ENCODE results near the gene GRAMD2B.
"Not testable (repeated sequence)": the region's sequence is repeated elsewhere in the genome, so short reads cannot be mapped to it uniquely, and the experiment has no call there.

GRAMD2B gene

DNA sequence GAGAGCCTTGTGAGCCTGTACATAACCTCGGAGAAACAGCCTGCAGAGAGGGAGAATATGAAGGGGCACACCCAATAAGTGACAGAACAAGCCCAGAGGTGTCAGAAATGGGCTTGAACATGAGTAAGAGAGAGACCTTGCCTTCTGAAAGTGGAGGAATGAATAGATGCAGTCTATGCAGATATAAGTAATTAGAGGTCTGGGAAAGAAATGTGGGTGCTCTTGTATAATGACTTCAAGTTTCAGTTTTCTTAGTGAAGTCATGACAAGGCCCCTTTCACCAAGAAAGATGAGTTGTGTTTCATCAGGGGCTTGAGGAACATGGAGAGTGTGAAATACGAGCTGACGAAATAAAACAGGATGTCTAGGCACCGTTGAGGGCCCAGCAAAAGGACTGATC, 15.1 kb downstream of the GRAMD2B start:
- Histone ChIP-seq H3K27ac (no peak overlapping the region), H3K27me3 (no peaks in the 10 kb centered on the region), H3K4me1 (ENCODE audit: control insufficient read depth in 1 of 2, insufficient read depth in 1 of 2, low read depth in 1 of 2, low read length in 1 of 2) (no peaks in the 10 kb centered on the region), H3K36me3 (no peaks in the 10 kb centered on the region), H3K4me3 (ENCODE audit: low read depth in 1 of 2, low read length in 1 of 2) (no peak overlapping the region), H3K9me3 (no peaks in the 10 kb centered on the region)
- TF ChIP-seq, protein P1, sequence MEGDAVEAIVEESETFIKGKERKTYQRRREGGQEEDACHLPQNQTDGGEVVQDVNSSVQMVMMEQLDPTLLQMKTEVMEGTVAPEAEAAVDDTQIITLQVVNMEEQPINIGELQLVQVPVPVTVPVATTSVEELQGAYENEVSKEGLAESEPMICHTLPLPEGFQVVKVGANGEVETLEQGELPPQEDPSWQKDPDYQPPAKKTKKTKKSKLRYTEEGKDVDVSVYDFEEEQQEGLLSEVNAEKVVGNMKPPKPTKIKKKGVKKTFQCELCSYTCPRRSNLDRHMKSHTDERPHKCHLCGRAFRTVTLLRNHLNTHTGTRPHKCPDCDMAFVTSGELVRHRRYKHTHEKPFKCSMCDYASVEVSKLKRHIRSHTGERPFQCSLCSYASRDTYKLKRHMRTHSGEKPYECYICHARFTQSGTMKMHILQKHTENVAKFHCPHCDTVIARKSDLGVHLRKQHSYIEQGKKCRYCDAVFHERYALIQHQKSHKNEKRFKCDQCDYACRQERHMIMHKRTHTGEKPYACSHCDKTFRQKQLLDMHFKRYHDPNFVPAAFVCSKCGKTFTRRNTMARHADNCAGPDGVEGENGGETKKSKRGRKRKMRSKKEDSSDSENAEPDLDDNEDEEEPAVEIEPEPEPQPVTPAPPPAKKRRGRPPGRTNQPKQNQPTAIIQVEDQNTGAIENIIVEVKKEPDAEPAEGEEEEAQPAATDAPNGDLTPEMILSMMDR (IDR thresholded peaks at IDR 0.05) = no peak

DNA sequence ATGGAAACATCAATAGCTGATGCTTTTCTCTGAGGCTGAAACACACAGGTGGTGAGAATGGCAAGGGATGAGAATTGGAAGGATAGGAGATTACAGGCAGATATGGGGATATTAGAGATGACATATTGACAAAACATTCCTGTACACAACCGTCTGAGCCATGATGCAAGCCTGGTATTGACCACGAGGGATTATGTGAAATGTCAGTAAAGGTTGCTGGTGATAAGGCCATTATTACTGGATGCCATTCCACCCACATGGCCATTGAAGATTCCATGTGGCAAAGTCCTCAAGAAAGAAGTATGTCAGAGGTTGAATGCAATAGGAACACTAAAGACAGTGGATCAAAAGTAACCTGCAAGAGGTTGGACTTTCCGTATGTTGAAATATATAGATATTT, 15.7 kb downstream of the GRAMD2B start:
- Histone ChIP-seq H3K9me3 (no peaks in the 10 kb centered on the region), H3K36me3 (no peaks in the 10 kb centered on the region), H3K27ac (no peak overlapping the region), H3K4me1 (ENCODE audit: control insufficient read depth in 1 of 2, insufficient read depth in 1 of 2, low read depth in 1 of 2, low read length in 1 of 2) (no peaks in the 10 kb centered on the region), H3K27me3 (no peaks in the 10 kb centered on the region), H3K4me3 (ENCODE audit: low read depth in 1 of 2, low read length in 1 of 2) (no peak overlapping the region)
- TF ChIP-seq, protein P1 (IDR thresholded peaks at IDR 0.05) = no peak

DNA sequence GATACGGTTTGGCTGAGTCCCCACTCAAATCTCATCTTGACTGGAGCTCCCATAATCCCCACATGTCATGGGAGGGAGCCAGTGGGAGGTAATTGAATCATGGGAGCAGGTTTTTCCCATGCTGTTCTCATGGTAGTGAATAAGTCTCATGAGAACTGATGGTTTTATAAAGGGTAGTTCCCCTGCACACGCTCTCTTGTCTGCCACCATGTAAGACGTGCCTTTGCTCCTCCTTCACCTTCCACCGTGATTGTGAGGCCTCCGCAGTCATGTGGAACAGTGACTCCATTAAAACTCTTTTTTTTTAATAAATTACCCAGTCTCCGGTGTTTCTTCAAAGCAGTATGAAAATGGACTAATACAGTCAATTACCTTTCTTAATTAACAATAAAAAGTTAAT, 16.5 kb downstream of the GRAMD2B start:
- H3K9me3 ChIP-seq; H3K4me1 ChIP-seq (ENCODE audit: control insufficient read depth in 1 of 2, insufficient read depth in 1 of 2, low read depth in 1 of 2, low read length in 1 of 2); H3K36me3 ChIP-seq; H3K27ac ChIP-seq; H3K27me3 ChIP-seq; H3K4me3 ChIP-seq (ENCODE audit: low read depth in 1 of 2, low read length in 1 of 2): not testable (repeated sequence)

DNA sequence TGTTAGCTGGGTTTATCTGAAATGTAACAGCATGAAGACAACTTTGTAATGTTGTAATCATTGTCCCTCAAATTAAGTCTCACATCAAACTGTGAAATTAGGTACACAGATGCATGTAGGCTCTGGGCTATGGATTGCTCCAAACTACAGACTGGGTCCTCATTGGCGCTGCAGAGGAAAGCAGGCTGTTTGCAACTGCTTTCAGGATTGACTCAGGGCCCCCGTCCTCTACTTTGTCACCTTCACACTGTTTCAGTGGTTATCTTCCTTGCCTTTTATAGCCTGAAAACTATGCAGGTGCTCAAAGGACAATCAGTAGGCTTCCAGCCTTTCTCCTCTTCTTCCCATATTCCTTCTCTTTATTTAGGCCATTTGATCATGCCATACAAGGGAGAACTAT, 18.0 kb downstream of the GRAMD2B start:
- Histone ChIP-seq H3K4me3 (ENCODE audit: low read depth in 1 of 2, low read length in 1 of 2) (no peak overlapping the region), H3K4me1 (ENCODE audit: control insufficient read depth in 1 of 2, insufficient read depth in 1 of 2, low read depth in 1 of 2, low read length in 1 of 2) (no peaks in the 10 kb centered on the region), H3K27me3 (no peaks in the 10 kb centered on the region), H3K27ac (no peak overlapping the region), H3K36me3 (no peaks in the 10 kb centered on the region), H3K9me3 (no peaks in the 10 kb centered on the region)
- TF ChIP-seq, protein P1 (IDR thresholded peaks at IDR 0.05) = no peak

DNA sequence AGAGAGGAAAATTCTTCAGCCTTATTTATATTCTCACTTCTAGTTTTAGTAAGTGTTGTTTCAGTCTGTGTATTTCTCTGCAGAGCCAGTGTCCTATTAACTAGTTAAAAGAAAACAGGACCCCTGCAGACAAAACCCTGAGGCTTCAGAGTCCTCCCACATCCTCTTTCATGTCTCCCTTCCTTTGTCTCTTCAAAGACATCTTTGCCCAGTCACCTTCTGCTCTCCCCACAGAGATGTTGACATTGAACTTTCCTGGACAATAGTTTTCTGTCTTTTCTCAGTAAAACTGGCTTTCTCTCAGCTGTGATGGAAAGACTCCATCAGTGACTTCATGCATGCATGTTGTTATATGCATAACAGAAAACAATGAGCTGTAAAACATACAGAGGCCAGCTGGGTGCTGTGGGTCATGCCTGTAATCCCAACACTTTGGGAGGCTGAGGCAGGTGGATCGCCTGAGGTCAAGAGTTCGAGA, 20.2 kb downstream of the GRAMD2B start:
- Histone ChIP-seq H3K4me3 (ENCODE audit: low read depth in 1 of 2, low read length in 1 of 2) (no peak overlapping the region), H3K9me3 (no peaks in the 10 kb centered on the region), H3K36me3 (no peaks in the 10 kb centered on the region), H3K27ac (no peak overlapping the region), H3K27me3 (no peaks in the 10 kb centered on the region), H3K4me1 (ENCODE audit: control insufficient read depth in 1 of 2, insufficient read depth in 1 of 2, low read depth in 1 of 2, low read length in 1 of 2) (no peaks in the 10 kb centered on the region)
- TF ChIP-seq, protein P1 (IDR thresholded peaks at IDR 0.05) = no peak

DNA sequence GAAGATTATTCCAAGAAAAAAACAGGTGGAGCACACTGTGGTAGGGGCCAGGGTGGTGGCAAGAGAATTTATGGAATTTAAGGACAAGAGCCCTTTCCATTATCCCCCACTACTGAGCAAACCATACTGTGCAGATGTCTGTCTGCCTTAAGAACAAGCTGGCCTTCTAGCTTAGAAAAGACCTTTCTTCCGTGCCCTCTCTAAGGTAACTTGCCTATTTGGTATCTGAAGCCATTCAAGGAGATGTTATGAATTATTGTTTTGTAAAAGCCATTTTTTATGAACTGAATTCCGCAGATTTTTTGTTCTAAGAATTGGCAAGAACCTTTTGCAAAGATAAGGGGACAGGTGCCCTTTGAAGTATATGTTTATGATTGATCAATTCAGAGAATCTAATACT, 20.9 kb downstream of the GRAMD2B start:
- TF ChIP-seq, protein P1 (IDR thresholded peaks at IDR 0.05) = no peak
- Histone ChIP-seq H3K4me1 (ENCODE audit: control insufficient read depth in 1 of 2, insufficient read depth in 1 of 2, low read depth in 1 of 2, low read length in 1 of 2) (no peaks in the 10 kb centered on the region), H3K27ac (no peak overlapping the region), H3K36me3 (no peaks in the 10 kb centered on the region), H3K27me3 (no peaks in the 10 kb centered on the region), H3K9me3 (no peaks in the 10 kb centered on the region), H3K4me3 (ENCODE audit: low read depth in 1 of 2, low read length in 1 of 2) (no peak overlapping the region)
